Sciatic nerve (tissue), 2 donors: ENCODE measurements around the gene COP1. TPM values are rescaled to one million over a fixed set of nuclear protein-coding genes. Genes with fewer than 3 reads are reported as not detected.
"Not testable (repeated sequence)": the region's sequence is repeated elsewhere in the genome, so short reads cannot be mapped to it uniquely, and the experiment has no call there.

Source experiments
- ATAC-seq: fragments of 200-7000 bp; cut with Tn5 transposase; one replicate; pipeline ENCODE4 v1.9.1; 2020; ENCODE audit warnings: mild to moderate bottlenecking, moderate library complexity
- DNase-seq: peaks from one replicate; pipeline ENCODE4 v3.0.0-alpha.2; 2020; ENCODE audit warnings: low spot score
- intact Hi-C: fragments of 100-400 bp; cut with DNase I; formaldehyde crosslinking; loops from one replicate; pipeline ENCODE4 v1.14.2; 2022
- total RNA-seq: library from RNA; stranded (reverse); fragmentation: NEBNext Ultra II Directional; extraction: Animal tissue kit (Norgen Biotek cat#: 25700); gene quantifications from one replicate; pipeline ENCODE4 v1.2.1, GENCODE V29; 2021
- donor health status: DM: no; HTN: no; CAD: no.
- donor health status: DM: no; HTN: no; CAD: no.

The COP1 gene
- total RNA-seq, result 43.7 TPM

DNA sequence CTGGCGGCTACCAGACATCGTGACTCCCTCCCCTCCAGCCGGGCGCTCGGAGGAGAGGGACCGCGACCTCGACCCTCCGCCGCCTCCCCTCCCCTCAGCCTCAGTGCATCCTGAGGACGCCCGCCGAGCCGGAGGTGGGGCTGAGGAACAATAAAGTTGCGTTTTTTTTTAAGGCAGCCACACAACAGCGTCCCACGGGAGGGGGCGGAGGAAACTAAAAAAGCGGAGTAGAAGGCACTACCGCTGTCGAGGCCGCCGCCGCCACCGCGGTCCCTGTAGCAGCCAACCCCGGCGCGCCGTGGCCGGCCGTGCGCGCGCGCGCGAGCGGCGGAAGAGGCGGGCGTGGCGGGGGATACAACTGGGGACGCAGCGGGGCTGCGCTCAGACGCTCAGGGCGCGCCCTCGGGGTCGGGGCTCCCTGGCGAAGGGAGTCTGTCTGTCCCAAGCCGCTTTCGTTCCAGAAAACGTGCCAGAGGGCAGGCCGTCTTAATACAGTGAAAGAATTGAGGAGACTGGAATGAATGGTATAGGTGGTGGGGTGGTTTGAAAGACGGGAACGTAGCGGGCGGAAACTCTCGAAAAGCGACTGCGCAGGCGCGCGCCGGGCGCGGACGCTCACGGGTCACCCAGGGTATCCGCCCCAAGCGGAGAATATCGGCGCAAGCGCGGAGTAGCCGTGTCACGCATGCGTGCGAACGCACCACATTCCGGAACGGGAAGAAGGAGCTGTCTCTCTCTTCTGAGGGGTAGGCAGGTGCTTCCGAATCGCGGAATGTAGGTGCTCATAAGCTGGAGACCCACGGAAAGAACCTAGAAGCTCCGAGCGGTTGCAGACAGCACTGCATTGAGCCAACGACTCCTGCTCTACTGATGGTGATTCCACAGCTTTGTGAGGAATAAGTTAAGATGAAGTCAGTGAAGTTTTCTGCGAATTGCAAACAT lies at the start of gene COP1:
Gene COP1 (minus strand): TSS at position 326 of the 942 bp plus-strand sequence. CDS start 308 bp downstream, at position 18.
- DNase-seq, result peak; percentile 98
- ATAC-seq, result peak; percentile 99
- intact Hi-C loops, result no loop called here

DNA sequence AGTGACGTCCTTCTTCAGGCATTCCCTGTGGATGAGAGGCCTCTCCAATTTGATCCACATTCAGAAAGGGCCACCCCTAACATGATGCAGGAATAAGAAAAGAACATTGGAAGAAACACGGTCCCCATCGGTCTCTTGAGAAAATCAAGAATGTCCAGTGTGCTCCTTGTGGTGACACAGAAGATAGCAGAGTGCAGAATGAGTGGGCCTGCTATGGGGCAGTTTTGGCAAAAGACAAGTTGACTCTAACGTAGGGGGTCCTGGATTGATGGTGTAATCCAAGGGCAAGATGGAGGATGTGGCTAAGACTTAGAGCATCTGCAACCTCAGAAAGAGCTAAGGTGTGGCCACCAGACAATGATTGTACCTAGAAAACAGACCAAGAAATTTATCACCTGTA lies 45.1 kb upstream of the COP1 start:
- intact Hi-C loops, result no loop called here
- ATAC-seq (no peak), DNase-seq (no peak)

DNA sequence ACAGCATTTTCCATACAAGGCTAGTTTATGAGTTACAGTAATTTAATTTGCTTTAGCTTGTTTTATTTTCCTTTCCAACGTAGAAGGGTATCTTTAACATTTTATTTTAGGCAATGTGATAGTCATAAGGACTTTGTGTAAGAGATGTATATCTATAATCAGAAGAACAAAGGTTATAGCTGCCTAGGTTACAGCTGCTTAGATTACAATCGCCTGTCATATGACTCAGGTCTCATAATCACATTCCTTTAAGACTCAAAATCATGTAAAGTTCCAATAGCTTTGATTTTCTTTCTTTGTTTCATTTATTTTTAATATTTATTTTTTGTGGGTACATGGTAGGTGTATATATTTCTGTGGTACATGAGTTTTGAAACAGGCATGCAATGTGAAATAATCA lies 37.8 kb upstream of the COP1 start:
- no peak for ATAC-seq
- intact Hi-C loops, result no loop called here

DNA sequence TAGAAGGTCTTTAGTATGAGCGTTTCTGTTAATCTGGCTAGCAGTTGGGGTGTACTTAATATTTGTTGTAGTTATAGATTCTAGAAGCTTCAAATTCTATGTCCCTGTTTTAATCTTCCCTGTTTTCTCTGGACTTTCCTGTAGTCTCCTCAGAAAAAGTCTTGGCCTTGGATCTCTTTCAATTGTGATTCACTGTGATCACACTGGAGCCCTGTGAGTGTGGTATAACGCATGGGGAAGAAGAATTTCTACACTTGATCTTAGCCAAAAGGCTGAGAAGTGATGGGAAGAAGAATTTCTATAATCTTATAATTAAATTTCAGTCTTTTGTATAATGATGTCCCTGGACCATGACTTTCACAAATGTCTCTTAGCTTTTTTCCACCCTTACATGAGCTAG lies 36.7 kb upstream of the COP1 start:
- intact Hi-C loops, result no loop called here
- DNase-seq (no peak), ATAC-seq (no peak)

More for the DNA sequence above, 37.8 kb upstream of the COP1 start:
- DNase-seq, result no peak

DNA sequence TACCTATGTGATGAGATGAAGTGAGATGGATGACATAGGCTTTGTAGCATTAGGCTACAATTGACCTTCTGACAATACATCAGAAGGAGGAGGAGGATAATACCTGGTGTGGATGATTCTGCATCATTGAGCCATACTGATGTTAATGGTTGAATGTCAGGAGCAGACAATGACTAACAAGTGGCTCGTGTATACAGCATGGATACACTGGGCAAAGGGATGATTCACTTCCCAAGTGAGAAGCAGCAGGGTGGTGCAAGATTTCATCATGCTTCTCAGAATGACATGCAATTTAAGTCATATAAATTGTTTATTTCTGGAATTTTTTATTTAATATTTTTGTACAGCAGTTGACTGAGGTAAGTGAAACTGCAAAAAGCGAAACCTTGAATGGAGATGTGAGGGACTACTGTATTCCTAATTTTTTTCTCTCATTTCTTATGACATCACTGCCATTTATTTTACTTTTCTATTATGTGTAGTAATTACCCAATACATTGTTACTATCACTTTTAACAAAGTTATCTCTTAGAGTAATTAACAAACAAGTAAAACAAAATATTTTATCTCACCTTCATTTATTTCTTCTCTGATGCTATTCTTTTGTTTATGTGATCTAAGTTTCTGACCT lies 34.4 kb upstream of the COP1 start:
- DNase-seq (no peak), ATAC-seq (no peak)
- intact Hi-C loops, result no loop called here

DNA sequence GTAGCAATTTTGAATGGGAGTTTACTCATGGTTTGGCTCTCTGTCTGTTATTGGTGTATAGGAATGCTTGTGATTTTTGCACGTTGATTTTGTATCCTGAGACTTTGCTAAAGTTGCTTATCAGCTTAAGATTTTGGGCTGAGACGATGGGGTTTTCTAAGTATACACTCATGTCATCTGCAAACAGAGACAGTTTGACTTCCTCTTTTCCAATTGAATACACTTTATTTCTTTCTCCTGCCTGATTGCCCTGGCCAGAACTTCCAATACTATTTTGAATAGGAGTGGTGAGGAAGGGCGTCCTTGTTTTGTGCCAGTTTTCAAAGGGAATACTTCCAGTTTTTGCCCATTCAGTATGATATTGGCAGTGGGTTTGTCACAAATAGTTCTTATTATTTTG lies 26.6 kb upstream of the COP1 start:
- ATAC-seq, DNase-seq, intact Hi-C loops: not testable (repeated sequence)

DNA sequence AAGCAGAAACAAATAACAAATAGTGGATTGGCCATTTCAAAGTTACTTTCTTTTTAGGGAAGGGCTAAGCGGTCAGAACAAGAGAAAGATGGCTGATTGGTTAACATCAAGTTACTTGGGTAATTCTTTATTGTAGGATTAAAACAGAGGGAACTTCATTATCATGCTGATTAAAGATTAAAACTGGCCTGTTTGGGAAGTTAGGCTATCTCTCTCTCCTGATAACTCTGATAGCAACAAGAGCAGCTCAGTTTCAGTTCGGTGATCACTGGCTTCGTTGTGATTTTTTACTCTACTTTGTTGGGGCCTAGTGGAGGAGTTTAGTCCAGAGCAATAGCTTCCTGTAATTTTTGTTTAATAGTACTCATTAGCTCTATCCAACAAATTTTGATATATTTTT lies 20.5 kb upstream of the COP1 start:
- no peak for DNase-seq
- intact Hi-C loops, result no loop called here
- ATAC-seq, result no peak

DNA sequence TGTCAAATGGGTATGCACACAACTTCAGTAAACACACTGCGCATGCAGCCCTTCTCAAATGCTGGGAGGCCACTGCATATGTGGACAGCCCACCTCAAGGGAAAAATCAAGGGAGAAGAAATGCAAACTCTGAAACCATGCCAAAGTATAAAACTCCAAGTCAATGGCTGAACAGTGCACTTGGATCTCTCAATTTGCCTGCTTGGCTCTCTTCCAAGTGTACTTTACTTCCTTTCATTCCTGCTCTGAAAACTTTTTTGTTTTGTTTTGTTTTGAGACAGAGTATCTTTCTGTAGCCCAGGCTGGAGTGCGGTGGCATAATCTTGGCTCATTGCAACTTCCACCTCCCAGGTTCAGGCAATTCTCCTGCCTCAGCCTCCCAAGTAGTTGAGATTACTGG lies 18.8 kb upstream of the COP1 start:
- ATAC-seq (no peak), DNase-seq (no peak)
- intact Hi-C loops, result no loop called here

DNA sequence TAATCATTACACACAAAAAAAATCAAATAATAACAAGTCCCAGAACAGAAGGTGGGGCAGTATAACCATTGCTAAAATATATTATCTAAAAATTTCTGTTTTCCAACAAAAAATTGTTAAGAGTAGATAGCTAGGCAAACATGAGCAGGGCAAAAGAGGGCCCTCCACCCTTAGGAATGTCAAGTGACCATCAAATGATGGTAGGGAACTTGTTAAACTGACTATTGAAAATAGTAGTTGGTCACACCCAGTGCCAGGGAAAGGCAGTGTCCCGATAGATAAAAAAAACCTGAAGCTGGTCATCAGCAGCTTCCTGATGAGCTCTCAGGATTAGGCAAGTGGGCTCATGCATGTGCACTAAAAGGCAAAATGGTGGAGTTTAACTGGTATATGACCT lies 18.4 kb upstream of the COP1 start:
- intact Hi-C loops, result no loop called here
- DNase-seq (no peak), ATAC-seq (no peak)

DNA sequence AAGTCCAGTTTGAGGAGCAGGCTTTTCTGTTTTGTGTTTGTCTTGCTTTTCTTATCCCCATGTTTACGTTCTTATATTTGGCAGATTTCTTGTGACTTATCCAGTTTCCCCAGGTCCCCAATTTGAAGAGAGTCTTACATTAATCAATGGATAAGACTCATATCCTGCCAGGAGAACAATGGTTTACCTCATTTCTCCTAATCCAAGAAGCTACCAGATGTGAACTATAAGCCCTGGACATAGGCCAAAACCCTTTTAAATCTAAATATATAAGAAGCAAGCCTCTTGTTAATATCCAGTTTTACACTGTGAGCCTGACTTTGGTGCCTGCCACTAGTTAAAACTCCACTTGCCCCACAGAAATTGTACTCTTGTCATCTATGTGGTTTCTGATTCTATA lies 15.1 kb upstream of the COP1 start:
- DNase-seq (no peak), ATAC-seq (no peak)
- intact Hi-C loops, result no loop called here

DNA sequence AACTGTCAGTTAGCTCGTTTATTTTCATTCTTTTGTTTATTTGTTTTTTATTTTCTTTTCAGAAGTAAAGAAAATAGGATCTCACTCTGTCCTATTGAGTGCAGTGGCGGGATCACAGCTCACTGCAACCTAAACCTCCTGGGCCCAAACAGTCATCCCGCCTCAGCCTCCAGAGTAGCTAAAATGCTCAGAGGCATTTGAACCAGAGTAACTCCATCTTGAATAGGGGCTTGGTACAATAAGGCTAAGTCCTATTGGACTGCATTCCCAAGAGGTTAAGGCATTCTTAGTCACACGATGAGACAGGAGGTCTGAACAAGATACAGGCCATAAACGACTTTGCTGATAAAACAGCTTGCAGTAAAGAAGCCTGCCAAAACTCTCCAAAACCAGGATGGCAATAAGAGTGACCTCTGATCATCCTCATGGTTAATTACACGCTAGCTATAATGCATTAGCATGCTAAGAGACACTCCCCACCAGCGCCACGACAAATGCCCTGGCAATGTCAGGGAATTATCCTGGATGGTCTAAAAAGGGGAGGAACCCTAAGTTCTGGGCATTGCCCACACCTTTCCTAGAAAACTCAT lies 13.1 kb upstream of the COP1 start:
- DNase-seq (no peak), ATAC-seq (no peak)
- intact Hi-C loops, result no loop called here

DNA sequence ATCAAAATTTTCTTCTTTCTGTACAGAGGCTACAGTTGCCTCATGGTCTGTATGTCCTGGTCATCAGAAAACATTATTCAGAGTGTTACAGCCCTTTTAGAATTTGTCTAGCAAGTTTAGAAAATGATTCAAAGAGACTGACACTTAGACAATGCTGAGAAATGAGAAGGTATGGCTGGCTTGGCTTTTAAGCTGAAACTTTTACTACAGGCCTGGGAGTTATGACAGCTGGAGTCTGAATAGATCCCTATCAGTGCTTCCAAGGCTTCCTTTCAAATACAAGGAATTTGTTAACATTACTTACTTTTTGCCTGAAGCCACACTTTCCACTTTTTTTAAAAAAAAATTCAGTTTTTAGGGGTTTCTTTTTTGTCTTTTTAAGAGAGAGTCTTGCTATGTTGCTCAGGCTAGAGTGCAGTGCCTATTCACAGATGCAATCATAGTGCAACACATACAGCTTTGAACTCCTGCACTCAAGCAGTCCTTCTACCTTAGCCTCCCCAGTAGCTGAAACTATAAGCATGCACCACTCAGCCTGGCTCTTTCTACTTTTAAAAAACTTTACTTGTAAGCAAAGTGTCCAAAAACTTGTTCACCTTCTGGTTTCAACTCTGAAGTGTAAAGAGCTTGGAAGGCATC lies 10.5 kb upstream of the COP1 start:
- DNase-seq (no peak), ATAC-seq (no peak)
- intact Hi-C loops, result no loop called here

DNA sequence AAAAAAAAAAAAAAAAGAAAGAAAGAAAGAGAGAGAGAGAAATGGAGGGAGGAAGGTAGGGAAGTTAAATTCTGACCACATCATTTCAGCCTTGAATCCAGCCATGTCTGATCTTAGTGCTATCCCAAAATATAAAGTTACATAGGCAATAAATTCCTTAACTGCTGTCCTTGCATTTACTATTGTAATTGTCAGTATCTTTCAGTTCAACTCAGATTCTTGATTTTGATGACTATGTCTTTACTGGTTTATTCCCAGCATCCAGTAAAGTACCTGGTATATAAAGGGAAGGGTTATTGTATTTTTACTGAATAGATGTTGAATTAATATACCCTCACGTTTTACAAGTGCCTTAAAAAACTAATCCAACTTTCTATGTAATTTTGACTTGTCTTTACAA lies 8.9 kb upstream of the COP1 start:
- ATAC-seq, result no peak
- intact Hi-C loops, result no loop called here

DNA sequence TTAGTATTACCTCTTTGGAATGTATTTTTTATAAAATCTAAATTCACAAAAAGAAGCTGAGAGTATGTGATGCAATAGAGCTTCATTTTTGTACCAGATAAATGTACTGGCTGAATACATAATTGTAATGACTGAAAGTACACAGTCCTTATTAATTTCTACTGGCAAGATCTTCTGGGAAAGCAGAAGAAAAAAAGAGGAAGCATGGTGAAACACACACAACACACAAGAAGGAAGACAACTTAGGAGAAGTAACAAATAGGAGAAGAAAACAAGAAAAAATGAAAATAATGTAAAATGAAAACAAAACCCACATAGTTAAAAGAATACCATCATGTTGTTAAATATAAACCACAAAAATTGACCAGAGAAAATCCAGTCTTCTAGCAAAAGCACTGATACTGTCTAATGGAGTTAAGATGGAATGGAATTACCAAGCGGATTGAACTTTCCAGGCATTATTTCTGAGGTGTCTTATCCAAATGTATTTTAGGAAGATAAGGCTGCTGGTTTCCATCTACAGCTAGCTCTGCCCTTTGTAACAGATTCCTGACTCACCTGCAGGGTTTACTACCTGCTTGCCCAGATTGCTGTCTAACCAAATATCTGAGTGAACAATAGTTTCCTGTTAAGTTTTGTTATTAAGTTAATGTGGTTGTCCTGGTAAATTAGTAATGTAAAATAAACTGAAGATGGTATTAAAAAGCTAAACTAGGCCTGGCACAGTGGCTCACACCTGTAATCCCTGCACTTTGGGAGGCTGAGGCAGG lies 4.5 kb upstream of the COP1 start:
- intact Hi-C loops, result no loop called here
- no peak for ATAC-seq
- DNase-seq, result no peak

More for the DNA sequence above, 8.9 kb upstream of the COP1 start:
- no peak for DNase-seq

DNA sequence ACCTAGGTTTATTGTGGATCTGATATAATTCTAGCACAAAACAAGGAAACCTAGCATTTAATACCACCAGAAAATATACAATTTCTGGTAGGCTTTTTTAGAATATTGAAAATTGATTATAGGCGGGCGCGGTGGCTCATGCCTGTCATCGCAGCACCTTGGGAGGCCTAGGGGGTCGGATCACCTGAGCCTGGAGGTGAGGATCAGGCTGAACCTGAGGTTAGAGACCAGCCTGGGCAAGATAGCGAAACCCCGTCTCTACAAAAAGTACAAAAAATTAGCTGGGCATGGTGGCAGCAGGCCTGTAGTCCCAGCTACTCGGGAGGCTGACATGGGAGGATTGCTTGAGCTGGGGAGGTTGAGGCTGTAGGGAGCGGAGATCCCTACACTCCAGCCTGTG lies 948 bp upstream of the COP1 start:
- ATAC-seq (no peak), DNase-seq (no peak)
- intact Hi-C loops, result no loop called here

DNA sequence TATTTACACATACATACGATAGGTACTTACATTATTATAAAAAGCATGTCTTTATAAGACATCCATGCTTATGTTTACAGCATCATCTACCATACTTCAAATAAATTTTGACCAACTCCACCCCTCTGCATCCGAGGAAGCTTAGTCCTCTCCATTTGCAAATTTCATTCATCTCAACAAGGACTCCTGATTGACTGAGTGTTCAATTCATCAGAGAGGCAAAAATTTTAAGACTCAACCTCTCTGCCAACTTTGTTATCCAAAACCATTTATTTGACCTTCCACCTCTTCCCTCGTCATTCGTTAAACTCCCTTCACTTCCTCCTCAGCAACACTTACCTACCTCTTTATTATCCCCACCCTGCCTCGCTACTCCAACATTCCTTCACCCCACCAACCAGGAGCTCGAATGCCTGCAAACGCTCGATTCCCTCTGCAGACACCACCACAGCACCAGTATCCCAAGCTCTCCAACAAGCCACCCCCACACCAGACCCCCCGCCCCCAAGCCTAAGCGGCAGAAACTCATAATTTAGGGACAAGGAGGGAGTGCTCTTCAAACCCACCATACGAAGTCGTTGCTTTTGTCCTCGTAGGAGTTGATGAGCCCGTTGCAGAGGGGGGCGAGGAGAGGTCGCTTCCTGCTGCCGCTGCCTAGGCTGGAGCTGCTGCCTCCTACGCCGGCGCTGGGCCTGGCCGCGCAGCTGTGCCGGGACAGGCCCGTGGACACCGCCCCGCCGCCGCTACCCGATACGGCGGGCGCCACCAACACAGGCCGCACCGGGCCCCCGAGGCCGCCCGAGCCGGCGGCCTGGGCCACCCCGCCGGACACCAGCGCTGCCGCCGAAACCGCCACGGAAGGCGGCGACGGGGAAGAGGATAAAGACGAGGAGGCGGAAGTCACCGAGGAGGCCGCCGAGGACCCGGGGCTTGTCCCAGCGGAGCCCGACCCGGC lies 803 bp downstream of the COP1 start:
- no peak for DNase-seq

DNA sequence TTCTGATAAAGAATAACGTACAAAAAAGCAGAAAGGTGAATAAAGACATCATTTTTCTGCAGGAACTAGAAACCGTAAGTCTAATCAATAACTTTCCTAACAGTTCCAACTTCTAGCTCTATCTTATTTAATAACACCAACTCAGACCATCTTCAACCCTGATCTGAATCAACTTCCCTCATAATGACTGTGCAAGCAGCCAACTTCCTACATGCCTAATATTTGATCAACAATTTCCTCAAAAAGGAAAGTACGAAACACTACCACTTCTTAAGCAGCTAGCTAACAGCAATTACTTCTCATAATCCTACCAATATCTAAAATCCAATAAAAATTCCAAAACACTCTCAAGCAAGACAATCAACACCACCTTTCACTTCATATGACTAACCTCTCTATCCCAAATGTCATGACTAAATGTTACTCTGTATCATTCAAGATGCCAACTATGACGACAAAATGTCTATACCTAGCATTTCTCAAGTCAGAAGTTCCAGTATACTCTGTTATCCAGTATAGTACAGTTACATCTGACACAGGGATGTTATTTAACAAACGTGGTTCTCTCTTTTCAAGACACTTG lies 1.7 kb downstream of the COP1 start:
- intact Hi-C loops, result no loop called here
- ATAC-seq (no peak), DNase-seq (no peak)

More for the DNA sequence above, 803 bp downstream of the COP1 start:
- peak; percentile 20 for ATAC-seq
- intact Hi-C loops, result no loop called here
